Naive B cell (primary cell): ENCODE results near the gene DYNLT5. TPM values are rescaled to one million over a fixed set of nuclear protein-coding genes. Genes with fewer than 3 reads are reported as not detected.
"Not testable (repeated sequence)": the region's sequence is repeated elsewhere in the genome, so short reads cannot be mapped to it uniquely, and the experiment has no call there.

Experiments used
- ATAC-seq, 2 donors: fragments of 150-1000 bp; cut with Tn5 transposase; 2 replicates each; pipeline ENCODE4 v1.10.0; 2021; ENCODE audit warnings: low read depth in 2 of 2, mild to moderate bottlenecking in 2 of 2, moderate library complexity in 2 of 2
- DNase-seq: peaks from one replicate; pipeline ENCODE4 v3.0.0; 2022
- H3K27ac Mint-ChIP-seq, 6 donors: one replicate each; pipeline ENCODE4 v1.8.0; 2020 to 2022; ENCODE audit warnings: mild to moderate bottlenecking in 6 of 6, mixed read lengths in 6 of 6, moderate library complexity in 5 of 6, inconsistent platforms in 2 of 6
- H3K27me3 Mint-ChIP-seq, 3 donors: one replicate each; pipeline ENCODE4 v1.8.0; 2021 to 2022; ENCODE audit warnings: mixed read lengths in 3 of 3, mild to moderate bottlenecking in 1 of 3
- H3K36me3 Mint-ChIP-seq, 2 donors: one replicate each; pipeline ENCODE4 v1.8.0; 2020 to 2022; ENCODE audit warnings: mixed read lengths in 2 of 2, inconsistent platforms in 1 of 2, mild to moderate bottlenecking in 1 of 2
- H3K4me1 Mint-ChIP-seq, 3 donors: one replicate each; pipeline ENCODE4 v1.8.0; 2020 to 2022; ENCODE audit warnings: mixed read lengths in 3 of 3, inconsistent platforms in 1 of 3, mild to moderate bottlenecking in 1 of 3, moderate library complexity in 1 of 3
- H3K4me3 Mint-ChIP-seq, 8 donors: one replicate each; pipeline ENCODE4 v1.8.0; 2020 to 2022; ENCODE audit warnings: mild to moderate bottlenecking in 8 of 8, mixed read lengths in 8 of 8, moderate library complexity in 8 of 8, inconsistent platforms in 2 of 8
- H3K9me3 Mint-ChIP-seq, 7 donors: one replicate each; pipeline ENCODE4 v1.8.0; 2020 to 2022; ENCODE audit warnings: mixed read lengths in 7 of 7, mild to moderate bottlenecking in 5 of 7, inconsistent platforms in 2 of 7, moderate library complexity in 1 of 7
- polyA plus RNA-seq, 6 donors: library from polyadenylated mRNA; unstranded; fragments of 300-500 nt; fragmentation: Illumina TruSeq; gene quantifications; one replicate each; pipeline ENCODE4 v1.2.3, GENCODE V29; 2021; ENCODE audit warnings: low read depth in 6 of 6

Gene DYNLT5
- polyA plus RNA-seq, 6 donors from 2014 or later = not detected

- Mint-ChIP-seq H3K4me1 (peaks cover 0 to 15% (median 7%) of the 10 kb centered on the region in 3 donors), H3K27ac (no peak overlapping the region), H3K36me3 (no peaks in the 10 kb centered on the region), H3K4me3 (no peak overlapping the region), H3K9me3 (peaks cover 0 to 3% (median 1%) of the 10 kb centered on the region in 7 donors), H3K27me3 (peaks cover 0 to 9% (median 6%) of the 10 kb centered on the region in 3 donors)
- DNase-seq (no peak), ATAC-seq (no peak)
Observed at GRCh38 chr1:66731170-66731865, 20.9 kb upstream of the DYNLT5 start.

- peak overlapping the region in 1 of 6 donors; percentile 7 for H3K27ac Mint-ChIP-seq
- ATAC-seq (peak; percentile 36 to 40), DNase-seq (no peak)
- no peaks in the 10 kb centered on the region for H3K36me3 Mint-ChIP-seq
- peaks cover 0 to 9% (median 6%) of the 10 kb centered on the region in 3 donors for H3K27me3 Mint-ChIP-seq
- H3K4me3 Mint-ChIP-seq = no peak overlapping the region
- H3K9me3 Mint-ChIP-seq = peaks cover 0 to 3% (median 1%) of the 10 kb centered on the region in 7 donors
- peaks cover 0 to 15% (median 7%) of the 10 kb centered on the region in 3 donors for H3K4me1 Mint-ChIP-seq
Observed at GRCh38 chr1:66732407-66733166, 19.7 kb upstream of the DYNLT5 start.

- peaks cover 0 to 9% (median 4%) of the 10 kb centered on the region in 3 donors for H3K27me3 Mint-ChIP-seq
- no peak overlapping the region for H3K4me3 Mint-ChIP-seq
- no peaks in the 10 kb centered on the region for H3K36me3 Mint-ChIP-seq
- no peak overlapping the region for H3K27ac Mint-ChIP-seq
- H3K4me1 Mint-ChIP-seq = peaks cover 0 to 15% (median 7%) of the 10 kb centered on the region in 3 donors
- ATAC-seq = no peak
- H3K9me3 Mint-ChIP-seq = peaks cover 0 to 3% (median 1%) of the 10 kb centered on the region in 7 donors
- DNase-seq = no peak
Observed at GRCh38 chr1:66733348-66734017, 18.8 kb upstream of the DYNLT5 start.

GRCh38 chr1:66734531-66734930 is 17.7 kb upstream of the DYNLT5 start:
- H3K27ac Mint-ChIP-seq, DNase-seq, H3K27me3 Mint-ChIP-seq, ATAC-seq, H3K9me3 Mint-ChIP-seq, H3K36me3 Mint-ChIP-seq, H3K4me3 Mint-ChIP-seq: not testable (repeated sequence)
- peaks cover 7 to 13% (median 7%) of the 10 kb centered on the region in 3 donors for H3K4me1 Mint-ChIP-seq

- no peak for DNase-seq
- Mint-ChIP-seq H3K36me3 (no peaks in the 10 kb centered on the region), H3K27ac (no peak overlapping the region), H3K27me3 (no peaks in the 10 kb centered on the region), H3K4me1 (peaks cover 8 to 11% (median 10%) of the 10 kb centered on the region in 3 donors), H3K4me3 (no peak overlapping the region), H3K9me3 (no peaks in the 10 kb centered on the region)
- no peak for ATAC-seq
Observed at GRCh38 chr1:66737836-66738235, 14.4 kb upstream of the DYNLT5 start.

- Mint-ChIP-seq H3K27ac (no peak overlapping the region), H3K9me3 (no peaks in the 10 kb centered on the region), H3K4me3 (peak overlapping the region in 1 of 8 donors; percentile 32), H3K36me3 (no peaks in the 10 kb centered on the region), H3K27me3 (no peaks in the 10 kb centered on the region), H3K4me1 (peaks cover 8 to 11% (median 8%) of the 10 kb centered on the region in 3 donors)
- ATAC-seq = no peak
- no peak for DNase-seq
Observed at GRCh38 chr1:66739401-66740157, 12.7 kb upstream of the DYNLT5 start.

GRCh38 chr1:66745451-66745850 is 6.8 kb upstream of the DYNLT5 start:
- H3K36me3 Mint-ChIP-seq = no peaks in the 10 kb centered on the region
- DNase-seq (no peak), ATAC-seq (no peak)
- H3K9me3 Mint-ChIP-seq = no peaks in the 10 kb centered on the region
- H3K27ac Mint-ChIP-seq = no peak overlapping the region
- no peaks in the 10 kb centered on the region for H3K4me1 Mint-ChIP-seq
- H3K4me3 Mint-ChIP-seq = no peak overlapping the region
- peaks cover 0 to 11% (median 6%) of the 10 kb centered on the region in 3 donors for H3K27me3 Mint-ChIP-seq

GRCh38 chr1:66747501-66747900 is 4.8 kb upstream of the DYNLT5 start:
- peaks cover 6 to 13% (median 8%) of the 10 kb centered on the region in 3 donors for H3K4me1 Mint-ChIP-seq
- no peaks in the 10 kb centered on the region for H3K9me3 Mint-ChIP-seq
- H3K36me3 Mint-ChIP-seq = no peaks in the 10 kb centered on the region
- H3K27me3 Mint-ChIP-seq = peaks cover 16 to 28% (median 20%) of the 10 kb centered on the region in 3 donors
- no peak overlapping the region for H3K27ac Mint-ChIP-seq
- H3K4me3 Mint-ChIP-seq = no peak overlapping the region
- no peak for ATAC-seq
- no peak for DNase-seq

GRCh38 chr1:66750577-66750976 is 1.7 kb upstream of the DYNLT5 start:
- Mint-ChIP-seq H3K9me3 (no peaks in the 10 kb centered on the region), H3K4me3 (no peak overlapping the region), H3K27me3 (peaks cover 25 to 41% (median 31%) of the 10 kb centered on the region in 3 donors), H3K36me3 (no peaks in the 10 kb centered on the region), H3K27ac (no peak overlapping the region), H3K4me1 (peaks cover 13 to 19% (median 16%) of the 10 kb centered on the region in 3 donors)
- ATAC-seq (no peak), DNase-seq (no peak)

GRCh38 chr1:66751160-66751559 is 1.1 kb upstream of the DYNLT5 start:
- DNase-seq = no peak
- Mint-ChIP-seq H3K27ac (no peak overlapping the region), H3K4me1 (peaks cover 13 to 19% (median 16%) of the 10 kb centered on the region in 3 donors), H3K4me3 (no peak overlapping the region), H3K36me3 (no peaks in the 10 kb centered on the region), H3K9me3 (no peaks in the 10 kb centered on the region), H3K27me3 (peaks cover 25 to 41% (median 31%) of the 10 kb centered on the region in 3 donors)
- no peak for ATAC-seq

GRCh38 chr1:66752671-66753371 is 562 bp downstream of the DYNLT5 start:
- Mint-ChIP-seq H3K4me1 (peaks cover 17 to 20% (median 17%) of the 10 kb centered on the region in 3 donors), H3K4me3 (peak overlapping the region in 7 of 8 donors; percentile 37 to 85 (median 75)), H3K27me3 (peaks cover 25 to 41% (median 36%) of the 10 kb centered on the region in 3 donors), H3K27ac (peak overlapping the region in 2 of 6 donors; percentile 0 to 23), H3K36me3 (no peaks in the 10 kb centered on the region), H3K9me3 (no peaks in the 10 kb centered on the region)
- ATAC-seq (peak in 1 of 2 donors; percentile 13), DNase-seq (no peak)

- peak overlapping the region in 4 of 6 donors; percentile 9 to 69 (median 12) for H3K27ac Mint-ChIP-seq
- H3K4me3 Mint-ChIP-seq = no peak overlapping the region
- no peaks in the 10 kb centered on the region for H3K9me3 Mint-ChIP-seq
- ATAC-seq (no peak), DNase-seq (no peak)
- no peaks in the 10 kb centered on the region for H3K36me3 Mint-ChIP-seq
- H3K27me3 Mint-ChIP-seq = peaks cover 6 to 13% (median 11%) of the 10 kb centered on the region in 3 donors
- peaks cover 13 to 14% (median 13%) of the 10 kb centered on the region in 3 donors for H3K4me1 Mint-ChIP-seq
Observed at GRCh38 chr1:66757722-66758240, 5.5 kb downstream of the DYNLT5 start.
